Loucy (cell line): Measurements from ENCODE around the gene CTSA.

Experiments
- EZH2phosphoT487 ChIP-seq: fragments of 200-600 bp; IDR thresholded peaks from 2 replicates; pipeline ENCODE4 v1.6.1; 2018; ENCODE audit warnings: antibody characterized with exemption, mild to moderate bottlenecking, moderate library complexity, borderline replicate concordance
- TF ChIP-seq, protein P1 (sequence below): fragments of 200-600 bp; sonication (generic); conservative IDR thresholded peaks from 2 replicates; pipeline ENCODE4 v1.5.1; 2014; ENCODE audit warnings: mild to moderate bottlenecking, antibody characterized with exemption, low read length

DNA sequence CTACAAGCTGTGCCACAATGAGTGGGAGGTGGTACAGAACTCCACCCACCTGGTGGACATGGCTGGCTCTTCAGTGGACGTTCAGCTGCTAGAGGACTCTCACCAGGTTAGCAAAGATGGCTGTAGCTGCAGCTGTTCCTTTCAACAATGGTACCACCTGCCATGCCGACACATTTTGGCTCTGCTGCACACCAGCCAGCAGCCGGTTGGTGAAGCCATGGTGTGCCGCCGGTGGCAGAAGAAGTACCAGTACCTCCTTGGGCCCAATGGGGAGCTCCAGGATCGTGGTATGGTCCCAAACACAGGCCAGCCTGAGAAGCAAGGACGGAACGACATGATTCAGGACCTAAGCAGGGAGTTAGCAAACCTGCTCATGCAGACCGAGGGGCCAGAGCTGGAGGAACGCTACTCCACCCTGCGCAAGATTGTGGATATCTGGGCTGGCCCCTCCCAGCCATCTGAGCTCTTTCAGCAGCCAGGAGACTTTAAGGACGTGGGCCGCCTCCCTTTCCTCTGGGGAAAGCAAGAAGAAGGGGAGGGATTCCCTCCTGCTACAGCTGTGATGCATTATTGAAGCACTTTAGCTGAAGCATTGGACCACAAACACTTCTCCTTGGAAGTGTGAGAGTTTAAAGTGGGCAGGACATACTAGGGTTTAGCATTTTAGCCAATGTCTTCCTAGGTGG is 12.9 kb upstream of the CTSA start:
- TF ChIP-seq, protein P1, sequence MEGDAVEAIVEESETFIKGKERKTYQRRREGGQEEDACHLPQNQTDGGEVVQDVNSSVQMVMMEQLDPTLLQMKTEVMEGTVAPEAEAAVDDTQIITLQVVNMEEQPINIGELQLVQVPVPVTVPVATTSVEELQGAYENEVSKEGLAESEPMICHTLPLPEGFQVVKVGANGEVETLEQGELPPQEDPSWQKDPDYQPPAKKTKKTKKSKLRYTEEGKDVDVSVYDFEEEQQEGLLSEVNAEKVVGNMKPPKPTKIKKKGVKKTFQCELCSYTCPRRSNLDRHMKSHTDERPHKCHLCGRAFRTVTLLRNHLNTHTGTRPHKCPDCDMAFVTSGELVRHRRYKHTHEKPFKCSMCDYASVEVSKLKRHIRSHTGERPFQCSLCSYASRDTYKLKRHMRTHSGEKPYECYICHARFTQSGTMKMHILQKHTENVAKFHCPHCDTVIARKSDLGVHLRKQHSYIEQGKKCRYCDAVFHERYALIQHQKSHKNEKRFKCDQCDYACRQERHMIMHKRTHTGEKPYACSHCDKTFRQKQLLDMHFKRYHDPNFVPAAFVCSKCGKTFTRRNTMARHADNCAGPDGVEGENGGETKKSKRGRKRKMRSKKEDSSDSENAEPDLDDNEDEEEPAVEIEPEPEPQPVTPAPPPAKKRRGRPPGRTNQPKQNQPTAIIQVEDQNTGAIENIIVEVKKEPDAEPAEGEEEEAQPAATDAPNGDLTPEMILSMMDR = no peak
- TF ChIP-seq EZH2phosphoT487 = no peak
